Spleen (tissue), 7 donors: ENCODE data around the gene ANO2.

Source experiments
- POLR2AphosphoS5 ChIP-seq, 3 donors: sonication (generic); formaldehyde crosslinking; IDR thresholded peaks; one replicate each; pipeline ENCODE4 v1.5.1; 2017; ENCODE audit warnings: antibody characterized with exemption in 3 of 3
- TF ChIP-seq, protein P1 (sequence below), 11 experiments: fragments of 200-600 bp in 7 of 11; fragments of 450-650 bp in 4 of 11; sonication (generic) in 4 of 11; IDR thresholded peaks in 8 of 11; conservative IDR thresholded peaks in 3 of 11; 1 replicate in 7 of 11; 2 replicates in 4 of 11; pipeline versions ENCODE4 v1.4.0 to v1.8.0; 2016 to 2021; ENCODE audit warnings: antibody characterized with exemption in 11 of 11, inconsistent platforms in 4 of 11, mild to moderate bottlenecking in 1 of 11
- donor health status: DM: no; HTN: no; CAD: no; lungs with moderate emphysema.
- donor health status: DM: no; HTN: no; CAD: no.
- donor health status: DM: no; HTN: no; CAD: no.

DNA sequence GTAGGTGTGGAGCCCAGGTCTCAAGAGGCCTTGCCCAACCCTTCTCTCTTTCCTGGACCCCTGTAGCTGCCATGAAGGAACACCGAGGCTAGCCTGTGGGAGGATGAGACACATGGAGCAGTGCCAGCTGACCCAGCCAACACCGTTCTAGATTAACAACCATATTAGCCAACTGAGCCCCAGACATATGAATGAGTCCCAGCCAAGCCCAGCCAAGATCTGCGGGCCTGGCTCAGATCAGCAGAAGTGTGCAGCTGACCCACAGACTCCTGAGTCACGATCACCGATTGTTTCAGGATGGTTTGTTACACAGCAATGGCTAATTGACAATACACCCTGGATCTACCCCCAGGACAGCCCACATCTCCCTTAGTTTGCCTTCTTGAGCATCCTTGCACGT, 431.0 kb downstream of the ANO2 start:
- TF ChIP-seq, protein P1, sequence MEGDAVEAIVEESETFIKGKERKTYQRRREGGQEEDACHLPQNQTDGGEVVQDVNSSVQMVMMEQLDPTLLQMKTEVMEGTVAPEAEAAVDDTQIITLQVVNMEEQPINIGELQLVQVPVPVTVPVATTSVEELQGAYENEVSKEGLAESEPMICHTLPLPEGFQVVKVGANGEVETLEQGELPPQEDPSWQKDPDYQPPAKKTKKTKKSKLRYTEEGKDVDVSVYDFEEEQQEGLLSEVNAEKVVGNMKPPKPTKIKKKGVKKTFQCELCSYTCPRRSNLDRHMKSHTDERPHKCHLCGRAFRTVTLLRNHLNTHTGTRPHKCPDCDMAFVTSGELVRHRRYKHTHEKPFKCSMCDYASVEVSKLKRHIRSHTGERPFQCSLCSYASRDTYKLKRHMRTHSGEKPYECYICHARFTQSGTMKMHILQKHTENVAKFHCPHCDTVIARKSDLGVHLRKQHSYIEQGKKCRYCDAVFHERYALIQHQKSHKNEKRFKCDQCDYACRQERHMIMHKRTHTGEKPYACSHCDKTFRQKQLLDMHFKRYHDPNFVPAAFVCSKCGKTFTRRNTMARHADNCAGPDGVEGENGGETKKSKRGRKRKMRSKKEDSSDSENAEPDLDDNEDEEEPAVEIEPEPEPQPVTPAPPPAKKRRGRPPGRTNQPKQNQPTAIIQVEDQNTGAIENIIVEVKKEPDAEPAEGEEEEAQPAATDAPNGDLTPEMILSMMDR (IDR thresholded peaks at IDR 0.05 in 8 of 11, conservative IDR thresholded peaks at IDR 0.05 in 3 of 11) = no peak
- TF ChIP-seq POLR2AphosphoS5 (IDR thresholded peaks at IDR 0.05) = no peak
